T-helper 1 cell treated with Interleukin-12 subunit alpha and Interleukin-12 subunit beta and Interleukin-4 antibody, amounts not matched to agents 30 μg/mL and 1 μg/mL, for 36 hours (primary cell): ENCODE measurements around the gene IL17C.
"Not testable (repeated sequence)": the region's sequence is repeated elsewhere in the genome, so short reads cannot be mapped to it uniquely, and the experiment has no call there.

Source experiments
- H3K27ac Mint-ChIP-seq: one replicate; pipeline ENCODE4 v1.8.0; 2021; ENCODE audit warnings: mild to moderate bottlenecking, mixed read lengths
- H3K27me3 Mint-ChIP-seq: one replicate; pipeline ENCODE4 v1.8.0; 2021; ENCODE audit warnings: low read depth, mixed read lengths
- H3K36me3 Mint-ChIP-seq: one replicate; pipeline ENCODE4 v1.8.0; 2021; ENCODE audit warnings: low read depth, mixed read lengths
- H3K4me1 Mint-ChIP-seq: one replicate; pipeline ENCODE4 v1.8.0; 2021; ENCODE audit warnings: low read depth, mixed read lengths
- H3K4me3 Mint-ChIP-seq: one replicate; pipeline ENCODE4 v1.8.0; 2021; ENCODE audit warnings: mild to moderate bottlenecking, moderate library complexity, mixed read lengths
- H3K9me3 Mint-ChIP-seq: one replicate; pipeline ENCODE4 v1.8.0; 2021; ENCODE audit warnings: mixed read lengths

The IL17C gene

GRCh38 chr16:88601313-88602036 lies 36.9 kb upstream of the IL17C start:
- no peaks in the 10 kb centered on the region for H3K27me3 Mint-ChIP-seq
- no peak overlapping the region for H3K4me3 Mint-ChIP-seq
- H3K4me1 Mint-ChIP-seq = no peaks in the 10 kb centered on the region
- no peaks in the 10 kb centered on the region for H3K9me3 Mint-ChIP-seq
- H3K27ac Mint-ChIP-seq = peak overlapping the region; percentile 34
- peaks cover 14% of the 10 kb centered on the region for H3K36me3 Mint-ChIP-seq

- H3K27ac Mint-ChIP-seq = no peak overlapping the region
- H3K4me1 Mint-ChIP-seq = no peaks in the 10 kb centered on the region
- peaks cover 16% of the 10 kb centered on the region for H3K36me3 Mint-ChIP-seq
- no peak overlapping the region for H3K4me3 Mint-ChIP-seq
- H3K27me3 Mint-ChIP-seq = no peaks in the 10 kb centered on the region
- no peaks in the 10 kb centered on the region for H3K9me3 Mint-ChIP-seq
These were observed 36.3 kb upstream of the IL17C start for GRCh38 chr16:88602091-88602490.

GRCh38 chr16:88605186-88606147 lies 32.9 kb upstream of the IL17C start:
- Mint-ChIP-seq H3K9me3 (no peaks in the 10 kb centered on the region), H3K4me1 (no peaks in the 10 kb centered on the region), H3K4me3 (no peak overlapping the region), H3K36me3 (peaks cover 24% of the 10 kb centered on the region), H3K27me3 (no peaks in the 10 kb centered on the region), H3K27ac (no peak overlapping the region)

- H3K27me3 Mint-ChIP-seq = no peaks in the 10 kb centered on the region
- H3K36me3 Mint-ChIP-seq = peaks cover 26% of the 10 kb centered on the region
- H3K27ac Mint-ChIP-seq = no peak overlapping the region
These were observed 32.1 kb upstream of the IL17C start for GRCh38 chr16:88606148-88606757.

GRCh38 chr16:88608076-88608475 lies 30.3 kb upstream of the IL17C start:
- Mint-ChIP-seq H3K9me3 (no peaks in the 10 kb centered on the region), H3K36me3 (peaks cover 19% of the 10 kb centered on the region), H3K4me1 (peaks cover 1% of the 10 kb centered on the region), H3K4me3 (no peak overlapping the region), H3K27me3 (no peaks in the 10 kb centered on the region), H3K27ac (no peak overlapping the region)

More at GRCh38 chr16:88606148-88606757, 32.1 kb upstream of the IL17C start:
- no peak overlapping the region for H3K4me3 Mint-ChIP-seq
- H3K4me1 Mint-ChIP-seq = peaks cover 1% of the 10 kb centered on the region
- H3K9me3 Mint-ChIP-seq = no peaks in the 10 kb centered on the region

GRCh38 chr16:88609426-88609825 lies 28.9 kb upstream of the IL17C start:
- not testable (repeated sequence) for H3K27me3 Mint-ChIP-seq, H3K27ac Mint-ChIP-seq, H3K4me3 Mint-ChIP-seq, H3K4me1 Mint-ChIP-seq, H3K9me3 Mint-ChIP-seq
- peaks cover 24% of the 10 kb centered on the region for H3K36me3 Mint-ChIP-seq

- Mint-ChIP-seq H3K9me3 (no peaks in the 10 kb centered on the region), H3K27me3 (no peaks in the 10 kb centered on the region), H3K4me3 (no peak overlapping the region), H3K27ac (no peak overlapping the region), H3K4me1 (peaks cover 3% of the 10 kb centered on the region), H3K36me3 (peaks cover 24% of the 10 kb centered on the region)
These were observed 28.3 kb upstream of the IL17C start for GRCh38 chr16:88610080-88610479.

GRCh38 chr16:88610909-88611812 lies 27.2 kb upstream of the IL17C start:
- H3K4me3 Mint-ChIP-seq = no peak overlapping the region
- peaks cover 28% of the 10 kb centered on the region for H3K36me3 Mint-ChIP-seq
- no peaks in the 10 kb centered on the region for H3K27me3 Mint-ChIP-seq
- H3K27ac Mint-ChIP-seq = peak overlapping the region; percentile 7
- peaks cover 3% of the 10 kb centered on the region for H3K4me1 Mint-ChIP-seq
- no peaks in the 10 kb centered on the region for H3K9me3 Mint-ChIP-seq

GRCh38 chr16:88613293-88613692 lies 25.1 kb upstream of the IL17C start:
- Mint-ChIP-seq H3K36me3 (peaks cover 22% of the 10 kb centered on the region), H3K27me3 (no peaks in the 10 kb centered on the region), H3K4me1 (peaks cover 3% of the 10 kb centered on the region), H3K4me3 (no peak overlapping the region), H3K27ac (no peak overlapping the region), H3K9me3 (no peaks in the 10 kb centered on the region)

GRCh38 chr16:88613911-88614817 lies 24.2 kb upstream of the IL17C start:
- no peak overlapping the region for H3K27ac Mint-ChIP-seq
- no peaks in the 10 kb centered on the region for H3K9me3 Mint-ChIP-seq
- H3K4me1 Mint-ChIP-seq = peaks cover 9% of the 10 kb centered on the region
- H3K36me3 Mint-ChIP-seq = peaks cover 24% of the 10 kb centered on the region
- H3K4me3 Mint-ChIP-seq = no peak overlapping the region
- H3K27me3 Mint-ChIP-seq = no peaks in the 10 kb centered on the region

GRCh38 chr16:88614818-88615580 lies 23.4 kb upstream of the IL17C start:
- H3K27ac Mint-ChIP-seq = peak overlapping the region; percentile 3
- no peaks in the 10 kb centered on the region for H3K9me3 Mint-ChIP-seq
- no peaks in the 10 kb centered on the region for H3K27me3 Mint-ChIP-seq
- H3K36me3 Mint-ChIP-seq = peaks cover 22% of the 10 kb centered on the region
- no peak overlapping the region for H3K4me3 Mint-ChIP-seq
- H3K4me1 Mint-ChIP-seq = peaks cover 16% of the 10 kb centered on the region

GRCh38 chr16:88616320-88616719 lies 22.1 kb upstream of the IL17C start:
- no peaks in the 10 kb centered on the region for H3K27me3 Mint-ChIP-seq
- no peaks in the 10 kb centered on the region for H3K9me3 Mint-ChIP-seq
- peak overlapping the region; percentile 68 for H3K27ac Mint-ChIP-seq
- H3K4me3 Mint-ChIP-seq = no peak overlapping the region
- H3K4me1 Mint-ChIP-seq = peaks cover 21% of the 10 kb centered on the region
- H3K36me3 Mint-ChIP-seq = peaks cover 13% of the 10 kb centered on the region
